EL (cell line): ENCODE measurements around the gene PIEZO2.
"Not testable (repeated sequence)": the region's sequence is repeated elsewhere in the genome, so short reads cannot be mapped to it uniquely, and the experiment has no call there.

ENCODE experiments used
- DNase-seq: peaks from one replicate; pipeline ENCODE4 v3.0.0-alpha.2; 2016

PIEZO2 gene

DNA sequence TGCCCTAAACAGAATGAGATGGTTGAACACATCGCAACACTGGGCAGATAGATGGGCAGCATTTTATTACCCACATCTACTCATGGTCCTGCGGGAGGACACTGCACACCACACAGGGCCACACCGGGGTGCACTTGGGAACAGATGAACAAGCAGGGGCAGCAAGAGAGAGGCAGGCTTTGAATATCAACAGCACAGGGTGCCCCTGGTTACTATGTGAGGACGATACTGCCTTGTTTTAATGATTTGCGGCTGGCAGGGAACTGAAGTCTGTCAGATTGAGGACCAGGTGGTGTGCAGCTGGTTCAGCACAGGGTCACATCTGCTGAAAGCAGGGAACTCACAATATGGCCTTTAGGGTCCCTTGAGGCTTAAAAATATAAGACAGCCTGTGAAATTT, 195.7 kb downstream of the PIEZO2 start:
- no peak for DNase-seq

DNA sequence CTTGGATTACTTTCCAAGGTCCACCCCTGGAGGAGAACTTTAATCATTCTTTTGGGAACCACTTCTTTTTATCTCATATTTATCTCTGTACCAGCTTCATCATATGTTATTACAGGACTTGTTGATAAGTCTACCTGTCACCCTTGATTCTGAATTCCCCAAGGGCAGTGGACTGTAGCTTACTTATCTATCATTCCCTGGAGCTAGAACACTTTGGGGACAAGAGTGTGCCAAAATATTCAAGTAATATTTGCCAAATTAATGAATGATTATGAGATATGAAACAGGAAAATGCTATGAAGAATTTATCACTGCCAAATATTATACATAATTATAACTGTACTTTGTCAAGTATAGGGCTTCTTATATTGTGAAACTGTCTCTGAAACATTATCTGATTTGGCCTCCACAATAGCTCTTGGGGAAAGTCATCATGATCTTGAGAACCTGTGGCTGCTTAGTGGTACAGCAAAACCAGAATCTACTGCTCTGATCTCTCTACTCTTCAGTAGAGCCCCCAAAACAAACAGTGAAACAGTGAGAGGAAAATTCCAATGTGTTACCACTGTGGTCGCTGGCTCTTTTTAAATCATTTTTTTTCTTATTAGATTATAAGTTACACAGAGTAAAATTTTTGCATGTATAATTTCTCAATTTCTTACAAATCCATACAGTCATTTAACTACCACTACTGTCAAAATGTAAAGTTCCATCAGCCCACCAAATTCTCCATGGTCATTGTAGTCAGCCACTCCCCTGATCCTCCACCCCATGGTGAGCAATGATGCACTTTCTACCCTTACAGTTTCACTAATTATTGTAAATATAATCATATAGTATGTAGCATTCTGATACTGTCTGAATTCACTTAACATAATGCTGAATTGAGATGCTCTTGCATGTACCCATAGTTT, 197.5 kb downstream of the PIEZO2 start:
- DNase-seq, result no peak

GRCh38 chr18:10950876-10951630, 198.3 kb downstream of the PIEZO2 start:
- DNase-seq, result no peak

DNA sequence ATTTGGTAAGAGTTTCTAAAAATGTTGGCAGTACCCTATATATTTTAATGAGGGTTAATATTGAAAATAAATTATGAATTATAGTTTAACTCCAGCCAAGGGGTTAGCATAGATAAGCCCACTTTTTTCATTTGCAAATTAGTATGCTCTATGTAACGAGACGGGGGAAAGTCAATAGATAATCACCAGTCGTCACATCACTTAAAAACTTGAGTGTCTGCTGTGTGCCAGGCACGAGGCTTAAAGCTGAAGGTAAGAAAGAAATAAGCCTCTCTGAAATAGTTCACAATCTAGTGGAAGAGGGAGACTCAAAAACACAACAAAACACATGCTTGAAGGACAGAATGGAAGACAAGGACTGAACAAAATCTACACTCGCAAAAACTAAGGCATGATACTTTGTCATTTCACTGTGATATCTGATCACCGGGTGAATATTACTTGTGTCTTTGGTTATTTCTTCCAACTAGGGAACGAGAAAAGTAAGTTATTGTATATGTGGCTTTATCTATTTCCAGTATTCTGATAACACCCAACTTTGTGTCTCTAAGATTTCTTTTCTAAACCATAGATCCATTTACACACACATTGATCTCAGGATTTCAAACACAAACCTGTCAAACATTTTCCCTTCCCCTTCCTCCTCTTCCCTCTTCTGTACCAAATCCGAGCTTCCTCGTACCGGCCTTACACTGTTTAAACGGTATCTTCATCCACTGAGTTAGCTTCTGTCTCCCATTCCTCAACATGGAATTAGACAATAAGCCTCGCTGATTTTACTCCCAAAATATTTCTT, 199.1 kb downstream of the PIEZO2 start:
- no peak for DNase-seq

DNA sequence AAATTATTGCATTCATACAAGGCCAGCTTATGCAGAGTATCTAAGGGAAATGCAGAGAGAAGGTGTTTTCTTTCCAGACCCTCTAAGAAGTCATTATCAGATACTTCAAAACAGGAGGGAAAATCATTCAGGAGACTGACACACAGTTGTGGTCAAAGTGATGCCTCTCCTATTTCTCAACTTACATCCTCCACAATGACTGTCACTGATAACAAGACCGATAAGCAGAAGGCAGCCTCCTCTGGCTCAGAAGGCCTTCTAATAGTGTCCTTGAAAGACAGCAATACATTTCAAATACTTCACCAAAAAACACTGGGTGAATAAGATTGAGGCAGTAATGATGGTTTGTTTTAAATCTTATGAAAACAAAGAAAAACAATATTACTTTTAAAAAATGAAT, 199.7 kb downstream of the PIEZO2 start:
- DNase-seq, result peak; percentile 3

DNA sequence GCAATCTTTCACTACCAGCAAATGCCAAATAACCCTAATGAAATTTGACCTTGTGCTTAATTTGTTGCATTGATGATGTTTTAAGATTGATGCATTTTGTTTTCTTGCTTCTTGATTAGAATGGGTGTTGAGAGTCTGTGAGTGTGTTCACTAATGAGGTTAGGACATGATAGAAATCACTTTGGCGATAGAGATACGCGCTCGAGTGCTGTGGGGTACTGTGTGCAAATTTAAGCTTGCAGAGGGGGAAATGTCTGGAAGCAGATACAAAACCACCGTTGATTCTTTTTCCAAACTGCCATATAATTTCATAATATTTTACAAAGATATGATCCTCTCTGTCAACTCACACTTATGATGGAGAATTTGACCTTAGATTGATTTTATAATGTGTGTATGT, 200.9 kb downstream of the PIEZO2 start:
- DNase-seq, result no peak

- no peak for DNase-seq
These were observed 203.3 kb downstream of the PIEZO2 start for GRCh38 chr18:10946058-10946457.

DNA sequence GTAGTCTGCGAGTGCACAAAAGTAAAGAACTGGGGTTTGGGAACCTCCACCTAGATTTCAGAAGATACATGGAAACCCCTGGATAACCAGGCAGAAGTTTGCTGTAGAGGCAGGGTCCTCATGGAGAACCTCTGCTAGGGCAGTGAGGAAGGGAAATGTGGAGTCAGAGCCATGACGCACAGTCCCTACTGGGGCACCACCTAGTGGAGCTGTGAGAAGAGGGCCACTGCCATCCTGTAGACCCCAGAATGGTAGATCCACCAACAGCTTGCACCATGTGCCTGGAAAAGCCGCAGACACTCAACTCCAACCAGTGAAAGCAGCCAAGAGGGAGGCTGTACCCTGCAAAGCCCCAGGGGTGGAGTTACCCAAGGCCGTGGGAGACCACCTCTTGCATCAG, 206.4 kb downstream of the PIEZO2 start:
- DNase-seq, result no peak

DNA sequence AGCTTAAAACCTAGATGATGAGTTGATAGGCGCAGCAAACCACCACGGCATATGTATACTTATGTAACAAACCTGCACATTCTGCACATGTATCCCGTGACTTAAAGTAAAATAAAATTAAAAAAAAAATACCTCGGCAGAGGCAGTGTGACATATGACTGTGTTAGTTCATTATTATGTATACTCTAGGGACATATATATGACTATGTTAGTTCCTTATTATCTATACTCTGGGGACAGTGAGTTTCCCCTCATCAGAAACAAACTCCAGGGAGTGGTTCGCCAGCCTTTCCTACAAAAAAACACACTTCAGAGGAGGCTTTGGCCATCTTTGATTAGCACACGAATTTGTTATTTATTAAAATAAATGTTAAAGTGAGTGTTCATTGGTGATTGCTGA, 209.5 kb downstream of the PIEZO2 start:
- DNase-seq, result no peak

- DNase-seq, result no peak
These were observed 211.4 kb downstream of the PIEZO2 start for GRCh38 chr18:10937743-10938640.

GRCh38 chr18:10936176-10937053, 213.0 kb downstream of the PIEZO2 start:
- peak; percentile 83 for DNase-seq

- no peak for DNase-seq
These were observed 213.8 kb downstream of the PIEZO2 start for GRCh38 chr18:10935588-10935987.

- not testable (repeated sequence) for DNase-seq
These were observed 215.7 kb downstream of the PIEZO2 start for GRCh38 chr18:10933648-10934047.

DNA sequence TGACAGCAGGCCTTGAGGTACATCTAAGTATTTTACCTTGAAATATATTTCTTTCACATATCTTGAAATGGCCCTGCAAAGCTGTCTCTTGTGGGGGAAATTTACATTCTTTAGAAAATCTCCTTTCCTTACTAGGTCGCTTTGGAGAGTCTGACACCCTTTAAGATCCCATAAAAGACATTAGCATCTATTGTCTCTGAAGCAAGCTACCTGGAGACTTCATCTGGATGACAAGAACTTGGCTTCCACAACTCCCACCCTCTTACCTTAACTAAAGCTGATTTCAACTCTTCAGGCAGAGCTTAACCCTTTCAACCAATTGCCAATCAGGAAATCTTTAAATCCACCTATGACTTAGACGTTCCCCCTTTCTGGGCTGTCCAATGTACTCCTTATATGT, 219.3 kb downstream of the PIEZO2 start:
- no peak for DNase-seq

DNA sequence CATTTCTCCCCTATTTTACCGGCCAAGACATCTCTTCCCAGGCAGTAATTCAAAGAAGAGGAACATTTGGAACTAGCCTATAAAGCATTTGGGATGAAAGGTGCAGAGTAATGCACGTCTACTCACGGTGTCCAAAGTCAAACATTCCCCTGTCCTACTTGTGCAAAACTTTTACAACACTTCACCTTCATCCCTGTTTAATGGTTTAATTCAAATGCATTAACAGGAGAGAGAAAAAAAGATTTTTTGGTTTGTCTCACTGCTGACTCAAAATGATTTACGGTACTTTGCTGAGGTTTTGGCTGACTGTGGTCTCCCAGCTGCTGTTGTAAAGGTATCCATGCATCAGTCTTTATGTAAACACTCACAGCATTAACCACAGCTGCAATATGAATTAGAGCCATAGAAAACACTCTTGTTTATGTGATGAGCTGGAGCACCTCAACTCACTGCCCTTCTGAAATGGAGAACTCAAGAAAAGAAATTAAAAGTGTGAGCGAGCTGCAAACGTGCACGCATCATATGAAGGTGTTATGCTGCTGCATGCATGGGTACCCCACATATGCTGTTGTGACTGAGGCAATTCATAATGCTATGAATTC, 220.5 kb downstream of the PIEZO2 start:
- peak; percentile 72 for DNase-seq

- peak; percentile 9 for DNase-seq
These were observed 221.2 kb downstream of the PIEZO2 start for GRCh38 chr18:10928011-10928771.

DNA sequence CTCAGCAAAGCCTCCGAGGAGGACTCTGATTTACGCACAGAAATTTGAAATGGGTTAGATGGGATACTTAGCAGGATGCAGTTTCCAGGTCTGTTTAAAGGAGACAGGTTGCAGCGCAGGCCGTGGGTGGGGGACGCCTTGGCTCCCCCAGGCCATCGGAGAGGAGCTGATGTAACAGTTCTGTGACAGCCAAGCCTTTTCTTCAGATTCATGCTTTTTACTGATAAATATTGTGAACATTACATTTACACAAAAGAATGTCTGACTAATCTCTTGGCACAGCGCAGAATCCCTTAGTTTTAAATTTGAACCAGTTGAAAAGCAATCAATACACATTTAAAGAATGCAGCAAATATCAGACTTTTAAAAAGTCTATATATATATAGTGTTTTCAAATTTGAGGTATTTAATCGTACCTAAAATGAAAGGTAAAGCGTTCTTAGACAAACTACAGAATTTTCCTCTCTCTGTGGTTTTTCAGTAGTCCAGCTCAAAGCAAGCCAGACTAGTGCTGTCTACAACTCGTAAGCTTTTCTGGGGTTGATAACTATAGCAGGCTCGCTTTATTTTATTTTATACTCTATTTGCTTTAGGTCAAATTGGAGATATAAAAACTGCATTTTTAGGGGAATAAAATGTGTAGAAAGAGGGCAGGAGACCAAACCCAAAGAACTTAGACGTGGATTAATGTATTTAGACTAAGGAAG, 221.9 kb downstream of the PIEZO2 start:
- DNase-seq, result peak; percentile 89

- peak; percentile 82 for DNase-seq
These were observed 222.7 kb downstream of the PIEZO2 start for GRCh38 chr18:10926621-10927161.

DNA sequence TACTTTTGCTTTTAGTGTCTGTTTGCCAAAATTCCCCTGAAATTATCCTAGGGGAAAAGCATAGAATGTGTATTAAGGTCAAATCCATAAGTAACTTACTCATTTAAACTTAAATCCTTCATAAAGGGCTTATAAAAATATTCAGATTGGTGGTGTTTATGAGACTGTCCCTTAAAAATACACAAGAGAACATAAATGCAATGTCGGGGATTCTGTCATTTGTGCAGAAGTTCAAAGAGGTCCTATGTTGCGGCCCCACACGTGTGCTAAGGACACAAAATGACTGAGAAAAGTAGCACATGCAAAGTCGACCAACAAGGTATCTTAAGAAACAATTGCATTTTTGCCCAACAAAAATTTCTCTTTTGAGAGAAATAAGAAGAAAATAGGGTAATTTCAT, 225.1 kb downstream of the PIEZO2 start:
- DNase-seq, result no peak
